Mesendoderm (in vitro differentiated cells): Measurements from ENCODE around the gene FRMPD2.

Source experiments
- DNase-seq: peaks from one replicate; pipeline ENCODE4 v3.0.0; 2013
- H2AK5ac ChIP-seq: 2 replicates; pipeline ENCODE4 v1.6.1; 2013; ENCODE audit warnings: low read length, inconsistent platforms
- H2BK120ac ChIP-seq: 2 replicates; pipeline ENCODE4 v1.6.1; 2013; ENCODE audit warnings: low read depth, mild to moderate bottlenecking, low read length, moderate library complexity, mixed read lengths
- H2BK15ac ChIP-seq: replicated peaks from 2 replicates; pipeline ENCODE4 v1.6.1; 2013; ENCODE audit warnings: low read depth, mild to moderate bottlenecking, moderate library complexity
- H2BK5ac ChIP-seq: 2 replicates; pipeline ENCODE4 v1.6.1; 2013; ENCODE audit warnings: low read length, inconsistent platforms
- H3K18ac ChIP-seq: 2 replicates; pipeline ENCODE4 v1.6.1; 2013; ENCODE audit warnings: mild to moderate bottlenecking, low read length, mixed read lengths
- H3K23ac ChIP-seq: one replicate; pipeline ENCODE4 v1.6.1; 2013; ENCODE audit warnings: low read length
- H3K27ac ChIP-seq: 2 replicates; pipeline ENCODE4 v1.5.1; 2013; ENCODE audit warnings: low read depth, mild to moderate bottlenecking, inconsistent platforms, low read length, moderate library complexity
- H3K27me3 ChIP-seq: 2 replicates; pipeline ENCODE4 v1.6.1; 2013; ENCODE audit warnings: low read length, control low read depth, mild to moderate bottlenecking, inconsistent platforms; ENCODE audit not compliant: insufficient read depth, poor library complexity
- H3K36me3 ChIP-seq: 2 replicates; pipeline ENCODE4 v1.6.1; 2013; ENCODE audit warnings: low read length, inconsistent platforms; ENCODE audit not compliant: control insufficient read depth, insufficient read depth
- H3K4ac ChIP-seq: one replicate; pipeline ENCODE4 v1.6.1; 2013; ENCODE audit warnings: low read depth, mild to moderate bottlenecking, low read length, moderate library complexity
- H3K4me1 ChIP-seq: 2 replicates; pipeline ENCODE4 v1.6.1; 2013; ENCODE audit warnings: low read depth, low read length, inconsistent platforms; ENCODE audit not compliant: control insufficient read depth
- H3K4me2 ChIP-seq: 2 replicates; pipeline ENCODE4 v1.6.1; 2013; ENCODE audit warnings: low read length
- H3K4me3 ChIP-seq: 2 replicates; pipeline ENCODE4 v1.5.1; 2013; ENCODE audit warnings: mild to moderate bottlenecking, low read length
- H3K56ac ChIP-seq: one replicate; pipeline ENCODE4 v1.6.1; 2013; ENCODE audit warnings: low read length
- H3K79me1 ChIP-seq: 2 replicates; pipeline ENCODE4 v1.6.1; 2013; ENCODE audit warnings: low read length, inconsistent platforms
- H3K79me2 ChIP-seq: 2 replicates; pipeline ENCODE4 v1.6.1; 2013; ENCODE audit warnings: mild to moderate bottlenecking, low read length; ENCODE audit not compliant: control insufficient read depth, insufficient read depth
- H3K9ac ChIP-seq: 2 replicates; pipeline ENCODE4 v1.6.1; 2013; ENCODE audit warnings: low read length, inconsistent platforms
- H4K5ac ChIP-seq: one replicate; pipeline ENCODE4 v1.6.1; 2013; ENCODE audit warnings: low read length
- H4K8ac ChIP-seq: one replicate; pipeline ENCODE4 v1.6.1; 2013; ENCODE audit warnings: low read depth, mild to moderate bottlenecking, control low read depth, low read length, moderate library complexity
- WGBS: extraction: QIAGEN DNeasy Blood & Tissue Kit; methylation state at CpG from one replicate; pipeline ENCODE4 v1.1.7; 2013; ENCODE audit warnings: low lambda C conversion rate, missing lambda C conversion rate; ENCODE audit not compliant: insufficient coverage; ENCODE audit errors: extremely low coverage; 5-methylcytosine and 5-hydroxymethylcytosine counted together

Gene FRMPD2

DNA sequence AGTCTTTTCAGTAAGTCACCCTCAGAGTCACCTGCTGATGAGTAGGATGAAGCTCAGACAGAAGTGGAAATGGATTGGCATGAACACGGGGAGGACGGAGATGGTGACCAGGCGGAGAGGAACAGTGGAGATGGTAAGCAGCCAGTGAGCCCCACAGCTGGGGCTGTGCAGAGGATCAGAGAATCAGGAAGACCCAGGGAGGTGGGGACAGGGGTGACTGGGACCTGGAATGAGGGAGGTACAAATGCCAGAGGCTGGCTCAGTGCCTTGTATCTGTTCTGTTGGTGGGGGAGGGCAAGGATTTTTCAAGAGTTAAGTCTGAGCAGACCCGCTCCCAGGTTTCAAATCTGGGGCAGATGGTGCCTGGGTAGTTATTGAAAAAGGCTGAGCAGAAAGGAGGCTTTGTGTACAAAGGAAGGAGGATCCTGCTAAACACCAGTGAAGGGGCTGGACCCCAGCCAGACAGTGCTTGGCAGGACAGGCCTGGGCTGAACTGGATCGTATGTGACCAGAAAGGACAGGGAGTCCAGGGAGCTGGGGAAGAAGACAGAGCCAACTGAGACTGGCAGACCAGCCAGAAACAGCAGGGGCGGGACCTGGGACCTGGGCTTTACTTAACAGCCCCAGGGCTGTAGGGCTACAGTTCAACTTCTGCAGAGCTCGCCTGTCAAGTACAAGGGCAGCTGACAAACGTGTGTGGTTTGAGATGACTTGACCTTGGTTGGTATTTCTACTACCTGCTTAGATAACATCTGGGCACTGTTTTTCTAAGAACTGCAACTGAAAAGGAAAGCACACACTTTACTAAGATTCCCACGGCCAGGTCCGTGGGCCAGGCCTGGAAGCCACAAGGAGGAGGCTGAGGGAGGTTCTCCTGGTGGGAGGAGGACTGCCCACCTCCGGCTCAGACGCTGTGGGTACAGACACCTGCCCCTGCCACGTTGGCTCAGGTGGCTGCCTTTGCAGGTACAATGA, 13.2 kb upstream of the FRMPD2 start:
- no peaks in the 10 kb centered on the region for H3K27me3 ChIP-seq
- H3K79me1 ChIP-seq: no peaks in the 10 kb centered on the region
- no peak overlapping the region for H3K23ac ChIP-seq
- H3K18ac ChIP-seq: no peak overlapping the region
- H2BK120ac ChIP-seq: no peak overlapping the region
- H3K4me3 ChIP-seq: no peak overlapping the region
- peaks cover 3% of the 10 kb centered on the region for H3K4me1 ChIP-seq
- no peaks in the 10 kb centered on the region for H3K36me3 ChIP-seq
- no peak overlapping the region for H2AK5ac ChIP-seq
- no peak overlapping the region for H3K27ac ChIP-seq
- no peak overlapping the region for H3K4ac ChIP-seq
- DNase-seq: no peak
- no CpG with 5 or more reads among the region's 13 CpGs for WGBS
- H2BK5ac ChIP-seq: no peak overlapping the region
- H3K4me2 ChIP-seq: no peak overlapping the region
- H3K9ac ChIP-seq: no peak overlapping the region
- H2BK15ac ChIP-seq: no peak overlapping the region
- no peak overlapping the region for H4K8ac ChIP-seq
- H3K56ac ChIP-seq: peak overlapping the region; percentile 17
- no peaks in the 10 kb centered on the region for H3K79me2 ChIP-seq
- no peak overlapping the region for H4K5ac ChIP-seq

DNA sequence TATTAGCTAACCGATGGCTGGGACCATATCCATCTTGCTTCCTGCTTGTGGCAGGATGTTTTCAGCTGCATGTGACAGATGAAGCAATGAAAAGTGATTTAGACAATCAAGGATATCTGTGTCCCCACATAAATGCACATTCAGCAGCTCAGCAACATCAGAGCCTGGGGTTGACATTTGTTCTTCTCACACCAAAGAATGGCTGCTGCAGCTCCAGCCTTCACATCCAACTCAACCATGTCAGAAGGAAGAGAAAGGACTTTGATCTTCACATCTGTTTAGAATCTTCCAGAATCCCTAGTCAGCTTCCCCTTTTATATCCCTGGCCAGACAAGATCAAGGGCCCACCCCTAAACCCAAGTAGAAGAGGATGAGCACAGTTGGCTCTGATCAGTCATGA, 11.9 kb upstream of the FRMPD2 start:
- Histone ChIP-seq H3K79me1 (no peaks in the 10 kb centered on the region), H3K4me2 (no peak overlapping the region), H3K27ac (no peak overlapping the region), H3K56ac (no peak overlapping the region), H2AK5ac (no peak overlapping the region), H3K9ac (no peak overlapping the region), H3K4ac (no peak overlapping the region), H3K27me3 (no peaks in the 10 kb centered on the region), H2BK5ac (no peak overlapping the region), H4K8ac (no peak overlapping the region), H2BK120ac (no peak overlapping the region), H4K5ac (no peak overlapping the region), H3K18ac (no peak overlapping the region), H3K23ac (no peak overlapping the region), H3K4me3 (no peak overlapping the region), H3K36me3 (no peaks in the 10 kb centered on the region), H2BK15ac (no peak overlapping the region), H3K4me1 (peaks cover 3% of the 10 kb centered on the region), H3K79me2 (no peaks in the 10 kb centered on the region)
- DNase-seq: no peak
- WGBS: no CpG with 5 or more reads among the region's 1 CpG

DNA sequence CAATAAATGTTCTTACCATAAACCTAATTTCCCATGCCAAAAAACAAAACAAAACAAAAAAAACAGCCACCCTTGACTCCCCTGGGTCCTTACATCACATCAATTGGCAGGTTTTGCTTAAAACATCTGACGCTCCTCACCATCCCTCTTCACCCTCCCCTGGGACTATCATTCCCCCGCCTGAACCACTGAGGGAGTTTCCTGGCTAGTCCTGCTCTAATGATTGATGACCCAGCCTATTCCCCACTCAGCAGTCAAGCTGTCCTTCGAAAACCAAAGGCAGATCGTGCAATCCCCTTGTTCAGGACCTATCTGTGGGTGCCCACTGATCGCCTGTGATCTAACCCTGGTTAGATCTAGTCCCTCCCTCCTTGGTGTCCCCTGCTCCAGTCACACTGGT, 11.2 kb upstream of the FRMPD2 start:
- no peak overlapping the region for H2BK15ac ChIP-seq
- H3K9ac ChIP-seq: peak overlapping the region; percentile 8
- no peak for DNase-seq

DNA sequence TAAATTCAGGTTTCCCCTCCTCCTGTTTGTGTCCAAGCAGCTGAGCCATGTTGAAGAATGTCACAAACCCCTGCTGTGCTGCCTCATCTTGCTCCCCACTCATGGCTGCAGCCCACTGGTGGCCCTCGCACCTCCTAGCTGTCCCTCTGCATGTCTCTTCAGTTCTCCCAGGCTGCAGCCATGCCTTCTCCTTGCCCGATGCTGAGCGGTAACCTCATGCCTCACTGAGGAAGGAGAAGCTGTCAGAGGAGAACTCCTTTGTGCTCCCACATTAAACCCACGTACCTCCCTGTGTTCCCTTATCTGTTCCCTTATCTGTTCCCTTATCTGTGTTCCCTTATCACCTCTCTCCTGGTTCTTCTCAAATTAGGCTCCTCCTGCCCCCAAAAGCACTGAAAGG, 10.3 kb upstream of the FRMPD2 start:
- no peak overlapping the region for H2AK5ac ChIP-seq
- peak; percentile 88 for DNase-seq
- no peak overlapping the region for H2BK15ac ChIP-seq
- H3K79me2 ChIP-seq: no peaks in the 10 kb centered on the region
- no peak overlapping the region for H3K27ac ChIP-seq
- peak overlapping the region; percentile 18 for H3K56ac ChIP-seq
- H3K4me3 ChIP-seq: no peak overlapping the region
- no CpG with 5 or more reads among the region's 4 CpGs for WGBS
- H3K9ac ChIP-seq: no peak overlapping the region
- H2BK5ac ChIP-seq: peak overlapping the region; percentile 7
- H2BK120ac ChIP-seq: no peak overlapping the region
- no peak overlapping the region for H3K23ac ChIP-seq
- no peaks in the 10 kb centered on the region for H3K27me3 ChIP-seq
- H4K8ac ChIP-seq: no peak overlapping the region
- H3K36me3 ChIP-seq: no peaks in the 10 kb centered on the region
- H3K4ac ChIP-seq: no peak overlapping the region
- H3K79me1 ChIP-seq: no peaks in the 10 kb centered on the region
- no peak overlapping the region for H3K18ac ChIP-seq
- no peak overlapping the region for H4K5ac ChIP-seq
- peaks cover 3% of the 10 kb centered on the region for H3K4me1 ChIP-seq
- H3K4me2 ChIP-seq: no peak overlapping the region

More for the DNA sequence above, 11.2 kb upstream of the FRMPD2 start:
- H3K27me3 ChIP-seq: no peaks in the 10 kb centered on the region
- H3K4me1 ChIP-seq: peaks cover 3% of the 10 kb centered on the region
- no peaks in the 10 kb centered on the region for H3K79me1 ChIP-seq
- H3K56ac ChIP-seq: peak overlapping the region; percentile 37
- no peak overlapping the region for H3K18ac ChIP-seq
- H3K27ac ChIP-seq: no peak overlapping the region
- no peak overlapping the region for H3K4me2 ChIP-seq
- H3K79me2 ChIP-seq: no peaks in the 10 kb centered on the region
- H3K4ac ChIP-seq: no peak overlapping the region
- H4K8ac ChIP-seq: no peak overlapping the region
- H4K5ac ChIP-seq: no peak overlapping the region
- no peak overlapping the region for H2AK5ac ChIP-seq
- H3K4me3 ChIP-seq: no peak overlapping the region
- no peak overlapping the region for H3K23ac ChIP-seq
- H2BK5ac ChIP-seq: no peak overlapping the region
- H3K36me3 ChIP-seq: no peaks in the 10 kb centered on the region
- H2BK120ac ChIP-seq: no peak overlapping the region
- WGBS: no CpG with 5 or more reads among the region's 5 CpGs

DNA sequence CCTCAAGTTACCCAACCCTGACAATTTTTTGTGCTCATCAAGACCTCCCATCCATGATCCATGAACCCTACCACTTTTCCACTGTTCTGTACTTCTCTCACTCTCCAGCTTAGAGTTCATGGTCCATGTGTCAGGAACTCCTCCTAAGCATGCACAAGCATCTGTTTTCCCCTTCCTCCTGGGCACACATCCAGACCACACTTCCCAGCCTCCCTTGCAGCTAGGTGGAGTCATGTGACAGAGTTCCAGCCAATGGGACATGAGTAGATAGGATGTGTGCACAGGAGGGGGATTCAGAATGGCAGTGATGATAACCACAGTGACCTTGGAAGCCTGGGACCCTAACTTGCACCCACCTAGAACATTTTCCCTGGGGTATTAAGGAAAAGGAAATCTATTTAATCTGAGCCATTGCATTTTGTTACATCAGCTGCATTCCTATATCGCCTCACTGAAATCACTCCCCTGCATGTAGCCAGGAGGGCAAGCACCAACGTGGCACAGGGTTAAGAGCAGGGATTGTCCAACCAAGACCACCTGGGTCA, 9.6 kb upstream of the FRMPD2 start:
- no CpG with 5 or more reads among the region's 2 CpGs for WGBS
- H2BK120ac ChIP-seq: no peak overlapping the region
- H4K8ac ChIP-seq: no peak overlapping the region
- no peaks in the 10 kb centered on the region for H3K79me1 ChIP-seq
- H3K36me3 ChIP-seq: no peaks in the 10 kb centered on the region
- H3K4me3 ChIP-seq: peak overlapping the region; percentile 3
- no peak overlapping the region for H3K9ac ChIP-seq
- no peak overlapping the region for H3K27ac ChIP-seq
- peaks cover 3% of the 10 kb centered on the region for H3K4me1 ChIP-seq
- H3K18ac ChIP-seq: no peak overlapping the region
- H2BK15ac ChIP-seq: no peak overlapping the region
- no peak overlapping the region for H4K5ac ChIP-seq
- H3K4ac ChIP-seq: no peak overlapping the region
- peak overlapping the region; percentile 61 for H2AK5ac ChIP-seq
- H3K79me2 ChIP-seq: no peaks in the 10 kb centered on the region
- no peak overlapping the region for H2BK5ac ChIP-seq
- no peak overlapping the region for H3K56ac ChIP-seq
- DNase-seq: no peak
- H3K27me3 ChIP-seq: no peaks in the 10 kb centered on the region
- no peak overlapping the region for H3K23ac ChIP-seq
- no peak overlapping the region for H3K4me2 ChIP-seq
